Smooth muscle cell of the brain vasculature (primary cell): ENCODE data around the gene KDM4C.

Experiments used
- DNase-seq: peaks from one replicate; pipeline ENCODE4 v3.0.0-alpha.2; 2012; ENCODE audit warnings: low read depth, low spot score

Gene KDM4C

GRCh38 chr9:7037176-7037575 lies 279.4 kb downstream of the KDM4C start:
- DNase-seq, result no peak

GRCh38 chr9:7042124-7042523 lies 284.4 kb downstream of the KDM4C start:
- DNase-seq, result no peak

- no peak for DNase-seq
These were observed 287.6 kb downstream of the KDM4C start for GRCh38 chr9:7045361-7045760.

- no peak for DNase-seq
These were observed 293.9 kb downstream of the KDM4C start for GRCh38 chr9:7051711-7052110.

GRCh38 chr9:7053903-7054302 lies 296.1 kb downstream of the KDM4C start:
- DNase-seq, result no peak

- DNase-seq, result no peak
These were observed 297.6 kb downstream of the KDM4C start for GRCh38 chr9:7055171-7055903.

- no peak for DNase-seq
These were observed 298.5 kb downstream of the KDM4C start for GRCh38 chr9:7056254-7056653.

- no peak for DNase-seq
These were observed 300.7 kb downstream of the KDM4C start for GRCh38 chr9:7058473-7058872.

- no peak for DNase-seq
These were observed 309.4 kb downstream of the KDM4C start for GRCh38 chr9:7067169-7067568.

GRCh38 chr9:7071916-7072315 lies 314.1 kb downstream of the KDM4C start:
- DNase-seq, result no peak

- DNase-seq, result no peak
These were observed 315.9 kb downstream of the KDM4C start for GRCh38 chr9:7073706-7074105.

- DNase-seq, result no peak
These were observed 317.4 kb downstream of the KDM4C start for GRCh38 chr9:7075154-7075553.

GRCh38 chr9:7079051-7079450 lies 321.3 kb downstream of the KDM4C start:
- no peak for DNase-seq

GRCh38 chr9:7081065-7081600 lies 323.4 kb downstream of the KDM4C start:
- DNase-seq, result no peak

- DNase-seq, result no peak
These were observed 325.4 kb downstream of the KDM4C start for GRCh38 chr9:7083192-7083591.

- DNase-seq, result no peak
These were observed 327.6 kb downstream of the KDM4C start for GRCh38 chr9:7085357-7085756.

GRCh38 chr9:7086389-7086788 lies 328.6 kb downstream of the KDM4C start:
- no peak for DNase-seq

GRCh38 chr9:7088611-7089010 lies 330.8 kb downstream of the KDM4C start:
- DNase-seq, result no peak

GRCh38 chr9:7089406-7090193 lies 331.8 kb downstream of the KDM4C start:
- DNase-seq, result no peak

- no peak for DNase-seq
These were observed 335.3 kb downstream of the KDM4C start for GRCh38 chr9:7093040-7093439.

- DNase-seq, result no peak
These were observed 336.3 kb downstream of the KDM4C start for GRCh38 chr9:7094052-7094451.

- no peak for DNase-seq
These were observed 336.8 kb downstream of the KDM4C start for GRCh38 chr9:7094576-7094975.

GRCh38 chr9:7095058-7095457 lies 337.3 kb downstream of the KDM4C start:
- DNase-seq, result no peak
